NT2/D1 (cell line): ENCODE results near the gene ST6GALNAC4.

Source experiments
- SUZ12 ChIP-seq: IDR thresholded peaks from 2 replicates; pipeline ENCODE4 v1.6.1; 2011; ENCODE audit not compliant: insufficient read length, insufficient read depth; ENCODE audit errors: extremely low read depth
- YY1 ChIP-seq: IDR thresholded peaks from 2 replicates; pipeline ENCODE4 v1.6.1; 2011; ENCODE audit not compliant: insufficient read length, insufficient read depth
- ZNF274 ChIP-seq: IDR thresholded peaks from 2 replicates; pipeline ENCODE4 v1.6.1; 2011; ENCODE audit warnings: mild to moderate bottlenecking, low read depth, low read length

- TF ChIP-seq ZNF274 (no peak), YY1 (no peak), SUZ12 (no peak)
Observed at GRCh38 chr9:127917603-127918002, 762 bp upstream of the ST6GALNAC4 start.
